ENCODE measurements around the gene LCN15.
"Not testable (repeated sequence)": the region's sequence is repeated elsewhere in the genome, so short reads cannot be mapped to it uniquely, and the experiment has no call there.

LCN15 gene

DNA sequence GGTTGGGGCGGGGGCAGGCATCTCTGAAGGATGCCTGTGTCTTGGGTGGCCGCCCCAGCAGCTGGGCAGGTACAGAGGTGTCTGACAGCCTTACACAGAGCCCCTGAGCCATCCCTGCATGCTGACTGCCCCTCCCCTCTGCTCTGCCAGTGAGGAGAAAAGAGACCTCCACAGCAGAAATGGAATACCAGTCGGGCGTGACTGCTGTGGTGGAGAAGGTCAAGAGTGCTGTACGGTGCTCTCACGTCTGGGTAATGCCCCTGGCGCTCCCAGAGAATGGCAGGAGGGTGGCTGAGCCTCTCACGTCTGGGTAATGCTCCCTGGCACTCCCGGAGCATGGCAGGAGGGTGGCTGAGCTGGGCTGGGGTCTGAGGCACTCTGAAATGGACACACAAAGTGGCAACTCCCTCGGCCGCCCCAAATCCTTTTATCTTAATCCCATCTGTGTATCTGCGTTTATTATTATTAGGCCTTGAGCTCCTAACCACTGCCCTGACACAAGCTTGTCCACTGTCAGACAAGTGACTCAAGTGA, 41.0 kb upstream of the LCN15 start:
- DNase-seq (ENCODE audit: low spot score) = no peak
- in situ Hi-C loops (cut with MboI; ENCODE audit: low sequenced_read_pairs, unreplicated experiment) = no loop called here

DNA sequence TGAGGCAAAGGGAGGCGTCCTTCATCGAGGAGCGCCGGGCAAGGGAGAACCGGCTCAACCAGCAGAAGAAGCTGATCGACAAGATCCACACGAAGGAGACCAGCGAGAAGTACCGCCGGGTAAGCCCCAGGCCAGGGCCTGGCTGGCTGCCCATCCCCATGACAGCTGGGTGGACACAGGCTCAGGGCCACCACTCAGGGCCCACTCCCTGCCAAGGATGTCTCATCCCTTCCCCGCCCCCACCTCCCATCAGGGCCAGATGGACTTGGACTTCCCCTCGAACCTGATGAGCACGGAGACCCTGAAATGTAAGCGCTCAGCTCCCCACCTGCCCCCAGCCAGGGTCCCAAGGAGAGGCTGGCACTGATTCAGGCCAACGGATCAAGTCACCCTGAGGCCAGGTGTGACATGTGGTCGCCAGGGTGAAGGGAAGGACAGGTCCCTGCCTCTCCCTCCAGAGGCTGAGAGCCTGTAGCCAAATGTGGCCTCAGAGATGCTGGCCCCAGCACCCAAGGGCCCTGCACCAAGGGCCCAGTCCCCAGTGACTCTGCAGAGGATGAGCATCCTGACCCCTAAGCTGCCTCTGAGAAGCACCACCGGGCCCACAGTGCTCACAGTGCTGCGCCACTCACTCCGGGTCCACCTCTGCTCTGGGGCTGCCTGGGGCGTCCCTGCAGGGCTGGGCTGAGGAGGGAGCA, 40.3 kb upstream of the LCN15 start:
- no peak for DNase-seq (ENCODE audit: low spot score)
- in situ Hi-C loops (cut with MboI; ENCODE audit: low sequenced_read_pairs, unreplicated experiment) = no loop called here
- TF ChIP-seq, protein P1, sequence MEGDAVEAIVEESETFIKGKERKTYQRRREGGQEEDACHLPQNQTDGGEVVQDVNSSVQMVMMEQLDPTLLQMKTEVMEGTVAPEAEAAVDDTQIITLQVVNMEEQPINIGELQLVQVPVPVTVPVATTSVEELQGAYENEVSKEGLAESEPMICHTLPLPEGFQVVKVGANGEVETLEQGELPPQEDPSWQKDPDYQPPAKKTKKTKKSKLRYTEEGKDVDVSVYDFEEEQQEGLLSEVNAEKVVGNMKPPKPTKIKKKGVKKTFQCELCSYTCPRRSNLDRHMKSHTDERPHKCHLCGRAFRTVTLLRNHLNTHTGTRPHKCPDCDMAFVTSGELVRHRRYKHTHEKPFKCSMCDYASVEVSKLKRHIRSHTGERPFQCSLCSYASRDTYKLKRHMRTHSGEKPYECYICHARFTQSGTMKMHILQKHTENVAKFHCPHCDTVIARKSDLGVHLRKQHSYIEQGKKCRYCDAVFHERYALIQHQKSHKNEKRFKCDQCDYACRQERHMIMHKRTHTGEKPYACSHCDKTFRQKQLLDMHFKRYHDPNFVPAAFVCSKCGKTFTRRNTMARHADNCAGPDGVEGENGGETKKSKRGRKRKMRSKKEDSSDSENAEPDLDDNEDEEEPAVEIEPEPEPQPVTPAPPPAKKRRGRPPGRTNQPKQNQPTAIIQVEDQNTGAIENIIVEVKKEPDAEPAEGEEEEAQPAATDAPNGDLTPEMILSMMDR (IDR thresholded peaks at IDR 0.05; ENCODE audit: borderline replicate concordance, control extremely low read depth, extremely low read depth, insufficient read depth, missing control alignments) = no peak

More for the DNA sequence above, 41.0 kb upstream of the LCN15 start:
- TF ChIP-seq, protein P1 (IDR thresholded peaks at IDR 0.05; ENCODE audit: borderline replicate concordance, control extremely low read depth, extremely low read depth, insufficient read depth, missing control alignments) = no peak

DNA sequence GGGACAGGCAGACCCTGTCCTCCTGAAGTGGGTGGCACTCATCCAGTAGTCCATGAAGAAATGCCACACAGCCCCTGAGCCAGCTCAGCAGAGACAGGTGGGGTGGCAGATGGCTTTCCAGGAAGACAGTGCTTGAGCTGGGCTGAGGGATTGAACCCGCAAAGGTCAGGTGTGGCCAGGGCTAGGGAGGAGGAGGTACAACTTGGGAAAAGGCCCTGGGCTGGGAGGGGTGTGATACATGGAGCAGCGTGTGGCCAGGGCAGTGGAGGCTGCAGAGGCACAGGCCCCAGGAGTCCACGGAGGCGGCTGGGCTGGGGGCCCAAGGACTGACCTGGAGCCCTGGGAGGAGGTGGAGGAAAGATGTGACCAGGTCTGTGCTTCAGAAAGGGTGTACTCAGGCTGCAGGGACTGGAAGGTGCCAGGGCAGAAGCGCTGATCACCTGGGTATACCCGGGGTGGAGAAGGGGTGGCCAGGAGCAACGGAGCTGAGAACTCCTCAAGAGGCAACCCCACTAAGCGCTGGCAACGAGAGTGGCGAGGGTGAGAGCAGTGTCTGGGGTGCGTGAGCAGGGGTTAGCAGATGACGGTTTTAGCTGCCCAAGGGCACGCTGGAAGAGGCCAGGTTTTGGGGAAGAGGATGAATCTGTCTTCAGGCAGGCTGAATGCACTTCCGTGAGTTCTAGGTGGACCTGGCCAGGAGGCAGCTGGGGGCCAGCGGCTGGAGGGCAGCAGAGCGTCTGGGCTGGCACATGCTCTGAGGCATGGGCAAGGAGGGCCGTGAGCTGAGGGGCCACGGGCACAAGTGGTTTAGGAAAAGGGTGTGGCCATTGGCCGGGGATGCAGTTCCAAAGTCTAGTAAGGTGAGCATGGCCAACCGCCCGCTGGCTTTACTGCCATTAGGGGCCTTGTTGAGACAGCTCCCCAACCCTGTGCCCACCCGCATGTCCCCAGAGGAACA, 39.5 kb upstream of the LCN15 start:
- in situ Hi-C loops (cut with MboI; ENCODE audit: low sequenced_read_pairs, unreplicated experiment) = no loop called here
- TF ChIP-seq, protein P1 (IDR thresholded peaks at IDR 0.05; ENCODE audit: borderline replicate concordance, control extremely low read depth, extremely low read depth, insufficient read depth, missing control alignments) = no peak
- DNase-seq (ENCODE audit: low spot score) = no peak

DNA sequence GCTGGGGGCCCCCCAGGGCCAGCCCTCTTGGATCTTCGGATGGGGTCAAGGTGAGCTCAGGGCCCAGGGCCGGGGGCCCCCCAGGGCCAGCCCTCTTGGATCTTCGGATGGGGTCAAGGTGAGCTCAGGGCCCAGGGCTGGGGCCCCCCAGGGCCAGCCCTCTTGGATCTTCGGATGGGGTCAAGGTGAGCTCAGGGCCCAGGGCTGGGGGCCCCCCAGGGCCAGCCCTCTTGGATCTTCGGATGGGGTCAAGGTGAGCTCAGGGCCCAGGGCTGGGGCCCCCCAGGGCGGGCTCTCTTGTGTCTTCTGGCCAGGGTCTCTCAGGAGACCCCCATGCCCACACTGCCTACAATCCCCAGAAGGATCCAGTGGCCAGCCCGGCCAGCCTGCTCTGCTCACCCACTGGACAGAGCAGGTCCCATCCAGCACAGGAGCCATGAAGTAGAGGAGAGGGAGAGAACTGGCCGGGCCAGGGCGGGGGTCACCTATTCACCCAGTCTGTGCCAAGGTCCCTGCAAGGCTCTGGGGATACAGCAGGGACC, 38.8 kb upstream of the LCN15 start:
- DNase-seq (ENCODE audit: low spot score); in situ Hi-C loops (cut with MboI; ENCODE audit: low sequenced_read_pairs, unreplicated experiment): not testable (repeated sequence)

DNA sequence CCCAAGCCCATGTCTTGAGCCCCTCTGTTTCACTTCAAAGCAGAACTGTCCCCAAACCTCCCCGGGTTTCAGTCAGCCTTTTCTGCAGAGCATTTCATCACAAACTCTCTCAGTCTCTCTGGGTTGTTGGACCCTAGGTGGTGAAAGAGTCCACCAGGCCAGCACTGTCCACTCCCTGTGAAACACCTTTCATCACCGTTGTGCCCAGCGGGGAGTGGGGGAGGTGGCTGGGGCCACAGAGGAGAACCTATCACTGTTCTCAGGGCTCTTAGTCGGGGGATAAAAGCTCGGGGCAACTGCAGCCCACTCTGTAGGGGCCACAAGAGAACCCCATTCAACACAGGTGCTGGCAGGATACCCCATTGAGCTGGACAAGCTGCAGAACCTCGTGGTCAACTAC, 38.0 kb upstream of the LCN15 start:
- TF ChIP-seq, protein P1 (IDR thresholded peaks at IDR 0.05; ENCODE audit: borderline replicate concordance, control extremely low read depth, extremely low read depth, insufficient read depth, missing control alignments) = no peak
- in situ Hi-C loops (cut with MboI; ENCODE audit: low sequenced_read_pairs, unreplicated experiment) = no loop called here
- DNase-seq (ENCODE audit: low spot score) = no peak

DNA sequence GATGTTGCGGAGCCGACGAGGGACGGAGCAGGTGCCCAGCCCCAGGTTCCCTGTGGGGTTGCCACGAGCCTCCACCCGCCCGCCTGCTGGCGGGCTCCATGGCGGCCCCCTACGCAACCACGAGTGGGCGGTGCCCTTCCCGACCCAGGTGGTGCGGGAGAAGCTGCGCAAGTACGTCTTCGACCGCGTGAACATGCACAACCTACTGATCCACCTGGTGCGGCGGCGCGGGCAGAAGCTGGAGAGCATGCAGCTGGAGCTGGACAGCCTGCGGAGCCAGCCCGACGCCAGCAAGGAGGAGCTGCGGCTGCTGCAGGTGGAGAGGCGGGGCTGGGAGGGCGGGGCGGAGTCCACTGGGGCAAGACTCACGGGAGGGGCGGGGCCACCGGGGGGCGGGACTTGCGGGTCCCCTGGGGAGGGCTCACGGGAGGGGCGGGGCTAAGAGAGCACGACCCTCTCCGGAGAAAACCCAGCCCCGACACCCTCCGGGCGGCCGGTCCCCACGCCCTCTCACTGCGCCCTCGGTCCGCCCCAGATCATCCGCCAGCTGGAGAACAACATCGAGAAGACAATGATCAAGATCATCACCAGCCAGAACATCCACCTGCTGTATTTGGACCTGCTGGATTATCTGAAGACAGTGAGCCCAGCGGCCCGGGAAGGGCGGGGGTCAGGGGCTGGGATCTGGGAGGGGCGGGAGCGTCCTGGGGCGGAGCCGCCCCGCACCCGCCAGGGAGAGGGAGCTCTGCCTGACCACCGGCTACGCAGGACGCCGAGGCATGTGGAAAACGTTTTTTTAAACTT, 35.7 kb upstream of the LCN15 start:
- DNase-seq (ENCODE audit: low spot score) = peak; percentile 94
- TF ChIP-seq, protein P1 (IDR thresholded peaks at IDR 0.05; ENCODE audit: borderline replicate concordance, control extremely low read depth, extremely low read depth, insufficient read depth, missing control alignments) = no peak
- in situ Hi-C loops (cut with MboI; ENCODE audit: low sequenced_read_pairs, unreplicated experiment) = no loop called here
